GM18526 (cell line): ENCODE data around the gene TARP.

Experiments used
- POLR2A ChIP-seq: IDR thresholded peaks from 3 replicates; pipeline ENCODE4 v1.6.1; 2011; ENCODE audit not compliant: insufficient read length; ENCODE audit errors: extremely low read depth

The TARP gene

DNA sequence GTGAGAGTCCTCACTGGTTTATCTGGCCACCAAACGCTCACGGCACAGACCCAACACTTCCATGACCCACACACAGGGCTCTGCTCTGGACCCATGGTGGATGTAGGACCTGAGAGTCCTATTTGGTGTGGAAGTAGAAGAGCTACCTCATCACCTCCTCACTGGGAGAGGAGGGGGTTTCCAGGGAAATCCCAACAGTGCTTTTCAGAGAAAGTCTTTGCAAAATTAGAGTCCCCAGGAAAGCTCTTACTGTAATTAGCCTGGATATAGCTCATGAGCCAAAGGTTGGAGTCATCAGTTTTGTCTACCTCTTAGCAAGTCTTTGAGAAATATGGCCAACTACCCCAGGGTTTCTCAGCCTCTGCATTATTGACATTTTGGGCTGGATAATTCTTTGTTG lies 34.7 kb upstream of the TARP start:
- TF ChIP-seq POLR2A: no peak

GRCh38 chr7:38307640-38308039 lies 34.2 kb upstream of the TARP start:
- TF ChIP-seq POLR2A: no peak

GRCh38 chr7:38306914-38307313 lies 33.5 kb upstream of the TARP start:
- no peak for TF ChIP-seq POLR2A

- TF ChIP-seq POLR2A: no peak
Measured at GRCh38 chr7:38306171-38306570, 32.7 kb upstream of the TARP start.

DNA sequence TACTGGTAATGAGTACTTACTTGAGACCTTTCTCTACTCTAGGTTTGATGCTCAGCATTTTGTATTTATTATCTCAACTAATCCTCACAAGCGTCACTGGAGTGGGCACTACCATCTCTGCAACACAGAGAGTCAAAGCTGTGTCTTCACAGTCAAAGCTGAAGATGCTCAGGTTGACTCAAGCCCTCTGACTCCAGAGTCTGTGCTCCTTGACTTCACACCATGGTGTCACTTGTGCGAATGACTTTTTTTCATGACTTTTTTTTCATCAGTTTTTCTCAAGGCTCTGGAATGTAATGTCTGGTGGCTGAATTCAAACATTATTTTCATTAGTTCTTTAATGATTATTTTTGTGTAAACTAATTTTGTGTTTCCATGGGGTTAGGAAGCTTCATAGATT lies 30.4 kb upstream of the TARP start:
- TF ChIP-seq POLR2A: no peak

- no peak for TF ChIP-seq POLR2A
Measured at GRCh38 chr7:38300175-38300574, 26.7 kb upstream of the TARP start.

DNA sequence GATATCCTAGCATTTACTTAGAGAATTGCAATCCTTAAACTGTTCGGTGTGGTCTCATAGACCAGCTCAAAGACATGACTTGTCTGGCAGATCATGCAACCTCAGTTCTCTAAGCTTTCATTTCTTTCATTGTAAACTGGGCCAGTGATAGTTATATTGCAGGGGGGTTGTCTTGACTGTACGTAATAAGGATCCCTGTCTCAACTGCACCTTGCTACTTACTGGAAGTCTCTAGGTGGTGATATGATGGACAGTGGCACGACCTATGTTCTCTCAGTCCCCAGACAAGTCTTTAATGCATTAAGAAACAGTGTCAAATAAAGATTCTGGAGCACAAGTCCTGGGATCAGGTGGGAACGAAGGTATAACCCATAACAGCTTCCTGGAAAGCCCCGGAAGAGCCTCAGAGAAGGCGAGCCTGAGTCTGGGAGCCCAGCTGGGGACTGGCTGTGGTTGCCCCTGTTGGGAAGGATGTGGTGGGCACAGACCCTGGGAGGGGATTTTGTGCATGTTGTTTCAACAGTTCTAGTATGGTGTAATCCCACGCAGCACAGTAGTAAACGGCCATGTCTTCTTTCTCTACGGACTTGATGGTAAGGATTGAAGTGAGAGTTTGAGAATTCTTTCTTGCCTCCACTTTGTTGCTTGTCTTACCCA lies 26.0 kb upstream of the TARP start:
- no peak for TF ChIP-seq POLR2A

- no peak for TF ChIP-seq POLR2A
Measured at GRCh38 chr7:38296059-38296857, 22.8 kb upstream of the TARP start.

DNA sequence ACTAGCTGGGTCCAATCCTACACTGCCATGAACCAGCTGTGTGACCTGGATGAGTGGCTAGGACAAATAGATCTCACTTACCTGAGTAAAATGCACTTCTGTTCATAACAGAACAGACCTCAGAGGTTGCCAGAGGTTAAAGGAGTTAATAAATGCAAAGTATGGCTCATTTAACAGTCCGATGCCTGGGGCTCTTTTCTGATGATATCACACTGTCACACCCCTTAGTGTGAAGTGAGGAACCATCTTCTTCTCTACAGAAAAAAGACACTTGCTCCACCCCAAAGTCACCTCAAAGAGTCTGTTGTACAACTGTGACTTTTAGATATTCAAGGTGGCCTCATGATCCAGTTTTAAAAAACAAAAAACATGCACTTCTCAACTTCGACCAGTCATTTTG lies 21.5 kb upstream of the TARP start:
- no peak for TF ChIP-seq POLR2A

- TF ChIP-seq POLR2A: no peak
Measured at GRCh38 chr7:38292442-38292841, 19.0 kb upstream of the TARP start.

DNA sequence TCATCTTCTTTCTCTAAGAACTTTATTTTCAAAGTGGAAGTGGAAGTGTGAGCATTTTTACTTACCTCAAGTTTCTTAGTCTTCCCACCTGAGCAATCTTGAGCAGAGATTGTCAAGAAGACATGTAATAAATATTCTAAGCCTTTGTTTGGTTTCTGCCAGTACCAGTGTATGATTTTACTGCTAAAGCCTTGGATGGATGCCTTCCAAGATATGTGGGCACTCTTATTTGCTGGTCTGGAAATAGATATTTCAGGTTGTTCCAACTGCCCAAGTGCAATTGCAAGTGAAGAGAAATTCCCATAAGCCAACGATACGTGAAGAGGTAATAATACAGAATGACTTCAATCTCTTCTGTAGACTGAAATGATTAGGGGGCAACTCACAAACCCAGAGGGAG lies 18.2 kb upstream of the TARP start:
- TF ChIP-seq POLR2A: no peak

DNA sequence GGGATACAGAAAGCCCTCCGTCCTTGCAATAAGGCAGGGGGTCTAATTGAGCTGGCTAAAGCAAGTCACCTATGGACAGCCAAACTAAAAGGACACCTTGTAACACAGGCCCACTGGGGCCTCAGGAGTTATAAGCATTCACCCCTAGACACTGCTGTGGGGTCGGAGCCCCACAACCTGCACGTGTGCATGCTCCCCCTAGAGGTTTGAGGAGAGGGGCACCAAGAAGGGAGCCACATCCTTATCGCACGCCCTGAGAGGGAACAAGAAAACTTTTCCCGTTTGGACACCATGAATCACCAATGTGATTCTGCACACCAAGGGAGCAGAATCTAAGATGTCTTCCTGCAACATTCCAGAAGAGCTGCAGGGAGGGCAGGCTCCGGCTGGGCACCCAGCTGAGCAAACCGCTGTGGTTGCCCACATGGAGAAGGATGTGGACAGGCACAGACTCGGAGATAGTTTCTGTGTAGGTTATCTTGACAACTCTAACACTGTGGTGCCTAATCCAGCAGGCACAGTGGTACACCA lies 17.7 kb upstream of the TARP start:
- TF ChIP-seq POLR2A: no peak

- TF ChIP-seq POLR2A: no peak
Measured at GRCh38 chr7:38284553-38284952, 11.1 kb upstream of the TARP start.

- no peak for TF ChIP-seq POLR2A
Measured at GRCh38 chr7:38283809-38284208, 10.4 kb upstream of the TARP start.

DNA sequence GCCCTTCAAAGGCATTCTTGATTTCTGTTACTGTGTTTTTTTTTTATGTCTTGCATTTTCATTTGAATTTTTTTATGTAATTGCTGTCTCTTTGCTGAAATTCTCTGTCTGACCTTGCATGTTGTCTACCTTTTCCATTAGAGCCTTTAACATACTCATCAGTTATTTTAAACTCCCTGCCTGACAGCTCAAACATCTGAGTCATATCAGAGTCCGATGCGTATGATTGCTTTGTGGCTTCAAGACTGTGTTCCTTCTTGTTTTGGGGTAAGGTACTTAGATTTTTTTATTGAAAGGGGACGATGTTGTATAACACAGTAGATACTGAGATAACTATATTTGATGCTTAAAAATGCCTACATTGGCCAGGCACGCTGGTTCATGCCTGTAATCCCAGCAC lies 9.7 kb upstream of the TARP start:
- TF ChIP-seq POLR2A: no peak

DNA sequence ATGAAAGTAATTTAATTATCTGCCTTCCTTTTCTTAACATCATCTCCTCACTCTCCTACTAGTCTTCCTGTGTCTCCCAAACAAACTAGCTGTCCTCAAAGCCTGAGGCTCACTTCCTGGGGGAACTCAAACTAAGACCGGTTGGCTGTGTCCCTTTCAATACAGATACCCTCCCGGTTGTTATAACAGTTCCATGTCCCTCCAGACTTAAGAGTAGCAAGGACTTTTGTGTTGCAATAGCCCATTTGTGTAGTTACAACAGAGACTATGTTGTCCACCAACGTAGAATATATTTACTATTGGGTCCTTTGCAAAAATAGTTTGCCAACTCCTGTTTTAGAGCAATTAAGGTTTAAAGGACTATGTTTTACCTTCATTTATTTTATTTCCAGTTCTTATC lies 8.6 kb upstream of the TARP start:
- no peak for TF ChIP-seq POLR2A
